GM21528 (cell line): ENCODE measurements around the gene CERS4.
"Not testable (repeated sequence)": the region's sequence is repeated elsewhere in the genome, so short reads cannot be mapped to it uniquely, and the experiment has no call there.

ENCODE experiments used
- ATAC-seq: cut with Tn5 transposase; IDR thresholded peaks from one replicate; pipeline ENCODE4 v1.9.1; 2021; ENCODE audit warnings: mild to moderate bottlenecking, moderate library complexity; ENCODE audit not compliant: unreplicated experiment, low FRiP score

Gene CERS4

GRCh38 chr19:8208922-8209461, at the start of gene CERS4:
Gene CERS4, plus strand, starts transcription at chr19:8209370. Its CDS starts 41,707 bp downstream, at chr19:8251077.
- ATAC-seq: peak; percentile 49

GRCh38 chr19:8161135-8161646, 48.0 kb upstream of the CERS4 start:
- ATAC-seq: no peak

- no peak for ATAC-seq
Observed at GRCh38 chr19:8163759-8164158, 45.4 kb upstream of the CERS4 start.

GRCh38 chr19:8167985-8168384, 41.2 kb upstream of the CERS4 start:
- no peak for ATAC-seq

- ATAC-seq: no peak
Observed at GRCh38 chr19:8168537-8168936, 40.6 kb upstream of the CERS4 start.

GRCh38 chr19:8174706-8175105, 34.5 kb upstream of the CERS4 start:
- ATAC-seq: no peak

GRCh38 chr19:8180018-8180417, 29.2 kb upstream of the CERS4 start:
- ATAC-seq: no peak

GRCh38 chr19:8184274-8184673, 24.9 kb upstream of the CERS4 start:
- no peak for ATAC-seq

- ATAC-seq: no peak
Observed at GRCh38 chr19:8185343-8186068, 23.7 kb upstream of the CERS4 start.

GRCh38 chr19:8192221-8192820, 16.8 kb upstream of the CERS4 start:
- no peak for ATAC-seq

- no peak for ATAC-seq
Observed at GRCh38 chr19:8194528-8195267, 14.5 kb upstream of the CERS4 start.

- ATAC-seq: no peak
Observed at GRCh38 chr19:8196271-8196927, 12.8 kb upstream of the CERS4 start.

GRCh38 chr19:8203288-8204120, 5.7 kb upstream of the CERS4 start:
- not testable (repeated sequence) for ATAC-seq

GRCh38 chr19:8204961-8205360, 4.2 kb upstream of the CERS4 start:
- ATAC-seq: no peak

- ATAC-seq: no peak
Observed at GRCh38 chr19:8206147-8207087, 2.8 kb upstream of the CERS4 start.

- not testable (repeated sequence) for ATAC-seq
Observed at GRCh38 chr19:8207326-8207725, 1.8 kb upstream of the CERS4 start.

GRCh38 chr19:8208119-8208921, 850 bp upstream of the CERS4 start:
- peak; percentile 20 for ATAC-seq
